ENCODE data around the gene ATXN1.

DNA sequence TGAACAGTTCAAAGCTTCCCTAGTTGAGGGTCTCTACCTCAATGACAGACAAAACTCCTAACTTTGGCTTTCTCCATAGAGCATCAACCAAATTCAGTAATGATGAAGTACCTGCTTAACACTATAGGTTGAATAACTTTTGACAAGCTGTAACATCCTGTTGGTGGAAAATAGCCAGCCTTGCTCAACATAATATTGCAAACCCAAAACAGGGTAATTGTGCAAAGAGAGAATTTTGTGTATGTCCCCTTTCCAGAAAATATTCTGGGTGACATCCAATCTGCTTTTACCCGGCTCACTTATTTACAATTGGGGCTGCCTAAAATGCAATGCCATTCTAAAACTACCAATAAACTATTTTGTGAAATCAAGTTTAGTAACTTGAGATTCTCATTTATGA, 72.8 kb downstream of the ATXN1 start:
- TF ChIP-seq, protein P1, sequence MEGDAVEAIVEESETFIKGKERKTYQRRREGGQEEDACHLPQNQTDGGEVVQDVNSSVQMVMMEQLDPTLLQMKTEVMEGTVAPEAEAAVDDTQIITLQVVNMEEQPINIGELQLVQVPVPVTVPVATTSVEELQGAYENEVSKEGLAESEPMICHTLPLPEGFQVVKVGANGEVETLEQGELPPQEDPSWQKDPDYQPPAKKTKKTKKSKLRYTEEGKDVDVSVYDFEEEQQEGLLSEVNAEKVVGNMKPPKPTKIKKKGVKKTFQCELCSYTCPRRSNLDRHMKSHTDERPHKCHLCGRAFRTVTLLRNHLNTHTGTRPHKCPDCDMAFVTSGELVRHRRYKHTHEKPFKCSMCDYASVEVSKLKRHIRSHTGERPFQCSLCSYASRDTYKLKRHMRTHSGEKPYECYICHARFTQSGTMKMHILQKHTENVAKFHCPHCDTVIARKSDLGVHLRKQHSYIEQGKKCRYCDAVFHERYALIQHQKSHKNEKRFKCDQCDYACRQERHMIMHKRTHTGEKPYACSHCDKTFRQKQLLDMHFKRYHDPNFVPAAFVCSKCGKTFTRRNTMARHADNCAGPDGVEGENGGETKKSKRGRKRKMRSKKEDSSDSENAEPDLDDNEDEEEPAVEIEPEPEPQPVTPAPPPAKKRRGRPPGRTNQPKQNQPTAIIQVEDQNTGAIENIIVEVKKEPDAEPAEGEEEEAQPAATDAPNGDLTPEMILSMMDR (IDR thresholded peaks at IDR 0.05; ENCODE audit: insufficient read depth, low read length), result no peak
- TF ChIP-seq, protein P2, sequence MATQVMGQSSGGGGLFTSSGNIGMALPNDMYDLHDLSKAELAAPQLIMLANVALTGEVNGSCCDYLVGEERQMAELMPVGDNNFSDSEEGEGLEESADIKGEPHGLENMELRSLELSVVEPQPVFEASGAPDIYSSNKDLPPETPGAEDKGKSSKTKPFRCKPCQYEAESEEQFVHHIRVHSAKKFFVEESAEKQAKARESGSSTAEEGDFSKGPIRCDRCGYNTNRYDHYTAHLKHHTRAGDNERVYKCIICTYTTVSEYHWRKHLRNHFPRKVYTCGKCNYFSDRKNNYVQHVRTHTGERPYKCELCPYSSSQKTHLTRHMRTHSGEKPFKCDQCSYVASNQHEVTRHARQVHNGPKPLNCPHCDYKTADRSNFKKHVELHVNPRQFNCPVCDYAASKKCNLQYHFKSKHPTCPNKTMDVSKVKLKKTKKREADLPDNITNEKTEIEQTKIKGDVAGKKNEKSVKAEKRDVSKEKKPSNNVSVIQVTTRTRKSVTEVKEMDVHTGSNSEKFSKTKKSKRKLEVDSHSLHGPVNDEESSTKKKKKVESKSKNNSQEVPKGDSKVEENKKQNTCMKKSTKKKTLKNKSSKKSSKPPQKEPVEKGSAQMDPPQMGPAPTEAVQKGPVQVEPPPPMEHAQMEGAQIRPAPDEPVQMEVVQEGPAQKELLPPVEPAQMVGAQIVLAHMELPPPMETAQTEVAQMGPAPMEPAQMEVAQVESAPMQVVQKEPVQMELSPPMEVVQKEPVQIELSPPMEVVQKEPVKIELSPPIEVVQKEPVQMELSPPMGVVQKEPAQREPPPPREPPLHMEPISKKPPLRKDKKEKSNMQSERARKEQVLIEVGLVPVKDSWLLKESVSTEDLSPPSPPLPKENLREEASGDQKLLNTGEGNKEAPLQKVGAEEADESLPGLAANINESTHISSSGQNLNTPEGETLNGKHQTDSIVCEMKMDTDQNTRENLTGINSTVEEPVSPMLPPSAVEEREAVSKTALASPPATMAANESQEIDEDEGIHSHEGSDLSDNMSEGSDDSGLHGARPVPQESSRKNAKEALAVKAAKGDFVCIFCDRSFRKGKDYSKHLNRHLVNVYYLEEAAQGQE (IDR thresholded peaks at IDR 0.05; ENCODE audit: insufficient replicate concordance, low read depth), result no peak
- TF ChIP-seq POLR2AphosphoS5 (IDR thresholded peaks at IDR 0.05; ENCODE audit: low read depth), result no peak

Data from HL-60 (cell line).